GM12878 (cell line): ENCODE results near the gene CAMTA1.

Experiments
- CHD1 ChIP-seq: IDR thresholded peaks from 2 replicates; pipeline ENCODE4 v1.6.1; 2012; ENCODE audit warnings: low read depth, low read length, improper control_type of control experiment
- EZH2 ChIP-seq: IDR thresholded peaks from 2 replicates; pipeline ENCODE4 v1.6.1; 2012; ENCODE audit warnings: low read depth, mild to moderate bottlenecking, control low read depth, inconsistent platforms, low read length, borderline replicate concordance; ENCODE audit not compliant: control insufficient read depth
- RFX5 ChIP-seq: IDR thresholded peaks from 2 replicates; pipeline ENCODE4 v1.6.1; 2011; ENCODE audit warnings: low read depth, low read length, improper control_type of control experiment
- ZNF274 ChIP-seq: IDR thresholded peaks from one replicate; pipeline ENCODE4 v1.8.0; 2011; ENCODE audit not compliant: insufficient read length, insufficient read depth
- TF ChIP-seq, protein P1 (sequence below): IDR thresholded peaks from 2 replicates; pipeline ENCODE4 v1.6.1; 2011; ENCODE audit warnings: borderline replicate concordance, low read depth, mild to moderate bottlenecking, moderate library complexity, mixed read lengths, low read length; ENCODE audit not compliant: insufficient read depth; ENCODE audit errors: extremely low read length

DNA sequence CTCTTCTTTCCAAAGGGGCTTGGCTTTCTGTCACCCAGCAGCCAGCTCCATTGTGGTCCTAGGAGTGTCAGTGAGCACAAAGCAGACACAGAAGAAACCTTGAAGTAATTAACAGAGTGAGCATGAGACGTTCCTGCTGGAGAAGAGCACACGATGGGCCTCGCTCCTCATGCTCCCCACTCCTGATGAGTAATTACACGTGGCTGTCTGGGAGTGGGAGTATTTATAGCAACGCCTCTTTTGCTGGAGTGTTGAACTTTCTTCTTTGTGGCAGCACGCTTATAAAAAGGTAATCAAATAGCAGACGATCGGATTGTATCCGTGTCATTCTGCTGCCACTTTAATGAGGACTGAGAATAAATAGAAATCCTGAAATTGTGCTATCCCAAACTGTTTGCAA is 185.8 kb downstream of the CAMTA1 start:
- TF ChIP-seq, protein P1, sequence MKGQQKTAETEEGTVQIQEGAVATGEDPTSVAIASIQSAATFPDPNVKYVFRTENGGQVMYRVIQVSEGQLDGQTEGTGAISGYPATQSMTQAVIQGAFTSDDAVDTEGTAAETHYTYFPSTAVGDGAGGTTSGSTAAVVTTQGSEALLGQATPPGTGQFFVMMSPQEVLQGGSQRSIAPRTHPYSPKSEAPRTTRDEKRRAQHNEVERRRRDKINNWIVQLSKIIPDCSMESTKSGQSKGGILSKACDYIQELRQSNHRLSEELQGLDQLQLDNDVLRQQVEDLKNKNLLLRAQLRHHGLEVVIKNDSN: no peak
- TF ChIP-seq EZH2: no peak
- TF ChIP-seq ZNF274: no peak
- TF ChIP-seq CHD1: no peak
- TF ChIP-seq RFX5: no peak
